ENCODE data around the gene TACO1.

Gene TACO1

DNA sequence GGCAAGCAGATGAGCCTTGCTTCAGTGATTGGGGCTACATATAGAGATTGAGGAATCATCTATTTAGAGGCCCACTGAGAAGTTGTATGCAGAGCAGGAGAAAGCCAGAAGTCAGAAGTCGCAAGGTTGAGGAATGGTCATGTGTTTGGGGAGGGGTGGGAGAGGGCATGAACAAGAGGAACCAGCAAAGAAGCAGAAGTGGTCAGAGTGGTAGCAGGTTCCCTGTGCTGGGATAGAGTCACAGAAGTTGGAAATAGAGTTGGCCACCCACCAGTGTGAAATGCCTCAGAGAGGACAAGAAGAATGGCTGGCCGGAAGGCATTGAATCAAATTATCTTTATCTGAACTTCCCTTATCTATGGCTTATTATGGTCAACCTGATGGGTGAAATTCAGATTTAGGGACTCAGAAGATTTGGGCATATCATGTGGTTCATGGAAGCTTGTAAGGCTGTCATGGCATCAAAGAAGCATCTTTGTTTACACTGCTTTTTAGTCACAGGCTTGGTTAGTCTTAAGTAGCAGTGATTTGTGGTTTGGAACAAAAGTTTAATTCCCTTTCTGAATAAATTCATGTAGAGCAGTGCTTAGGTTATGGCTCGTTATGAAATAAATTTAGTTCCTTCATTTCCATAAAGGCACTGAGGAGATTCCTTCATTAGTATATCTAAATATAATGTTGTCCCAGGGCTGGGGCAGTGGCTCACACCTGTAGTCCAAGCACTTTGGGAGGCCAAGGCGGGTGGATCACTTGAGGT is 41.2 kb downstream of the TACO1 start:
- DNase-seq: no peak

DNA sequence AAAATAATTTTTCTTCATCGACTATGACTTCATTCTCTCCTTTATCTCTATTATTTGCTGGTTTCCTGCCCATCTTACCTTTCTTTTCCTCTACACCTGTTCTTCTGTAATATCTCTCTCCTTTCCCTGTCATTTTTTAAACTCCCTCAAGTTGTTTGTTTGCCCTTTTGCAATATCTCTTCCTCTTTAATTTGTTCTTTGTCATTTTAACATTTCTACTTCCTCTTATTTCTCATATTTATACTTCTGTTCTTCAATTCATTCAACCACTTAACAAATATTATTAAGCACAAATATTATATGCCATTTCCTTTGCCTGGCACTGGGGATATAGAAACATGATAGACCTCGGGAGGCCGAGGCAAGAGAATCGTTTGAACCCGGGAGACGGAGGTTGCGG is 44.2 kb downstream of the TACO1 start:
- DNase-seq: no peak

DNA sequence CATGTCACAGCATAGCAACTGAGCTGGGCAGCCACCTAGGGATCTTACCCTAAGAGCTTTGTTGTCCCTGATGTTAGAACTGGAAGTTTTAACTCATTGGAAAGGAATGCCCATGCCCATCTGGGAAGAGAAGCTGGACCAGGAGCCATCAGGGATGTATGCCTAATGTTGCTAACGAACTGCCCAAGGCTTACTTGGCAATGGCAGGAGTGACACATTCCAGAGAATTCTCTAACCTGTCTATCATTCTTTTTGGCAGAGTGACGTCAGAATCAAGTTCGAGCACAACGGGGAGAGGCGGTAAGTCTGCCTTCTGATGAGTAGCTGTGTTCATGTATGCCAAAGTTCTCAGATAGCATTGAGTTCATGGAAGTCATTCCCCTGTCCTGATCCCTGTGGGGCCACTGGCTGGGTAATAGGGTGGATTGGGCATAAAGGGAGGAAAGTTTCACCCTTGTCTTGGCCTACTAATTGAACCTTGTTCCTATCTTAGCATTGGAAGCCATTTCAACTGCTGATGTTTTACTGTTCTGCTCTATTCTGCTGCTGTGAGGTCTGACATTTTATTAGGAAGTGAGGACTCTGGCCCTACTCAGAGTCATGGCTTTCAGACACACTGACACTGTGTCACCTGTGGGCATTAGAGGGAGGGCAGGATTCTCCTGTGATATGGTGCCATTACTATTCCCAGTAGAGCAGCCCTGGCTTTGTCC is 45.2 kb downstream of the TACO1 start:
- no peak for DNase-seq

- DNase-seq: no peak
Measured at GRCh38 chr17:63646488-63646806, 45.8 kb downstream of the TACO1 start.

GRCh38 chr17:63647065-63647725 is 46.5 kb downstream of the TACO1 start:
- DNase-seq: no peak

- no peak for DNase-seq
Measured at GRCh38 chr17:63647936-63648335, 47.2 kb downstream of the TACO1 start.

- no peak for DNase-seq
Measured at GRCh38 chr17:63649813-63650212, 49.1 kb downstream of the TACO1 start.

DNA sequence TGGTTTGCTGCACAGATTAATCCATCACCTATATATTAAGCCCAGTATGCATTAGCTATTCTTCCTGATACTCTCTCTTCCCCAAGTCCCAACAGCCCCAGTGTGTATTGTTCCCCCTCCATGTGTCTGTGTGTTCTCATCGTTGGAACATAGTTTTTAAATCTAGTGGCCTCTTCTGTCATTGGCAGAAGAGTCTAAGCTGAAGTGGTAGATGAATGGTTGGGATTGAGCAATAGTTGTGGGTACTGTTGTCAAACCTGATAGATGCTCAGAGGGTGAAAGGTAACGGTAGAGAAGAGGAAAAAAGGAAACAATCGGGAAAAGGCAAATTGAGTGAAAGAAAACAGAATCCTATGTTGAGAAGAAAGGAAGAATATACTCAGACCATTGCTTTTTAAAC is 51.4 kb downstream of the TACO1 start:
- no peak for DNase-seq

DNA sequence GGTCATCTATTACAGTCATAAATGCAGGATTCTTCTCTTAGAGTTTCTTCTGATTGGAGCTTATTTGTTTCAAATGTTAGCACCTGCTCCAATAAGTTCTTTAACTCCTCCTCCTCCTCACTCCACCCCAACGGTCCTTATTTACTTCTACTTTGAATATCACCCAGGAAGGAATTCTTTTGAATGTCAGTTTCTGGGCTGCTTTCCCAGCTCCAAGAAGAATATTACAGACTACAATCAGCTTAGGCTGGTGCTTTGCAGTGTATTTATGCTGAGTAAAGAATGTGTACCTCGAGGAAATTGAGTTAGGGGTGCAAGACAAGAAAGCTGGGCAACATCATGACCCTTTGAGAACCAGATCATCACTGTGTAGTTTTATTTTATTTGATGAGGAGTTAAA is 52.4 kb downstream of the TACO1 start:
- DNase-seq: no peak

- DNase-seq: no peak
Measured at GRCh38 chr17:63657786-63658185, 57.1 kb downstream of the TACO1 start.
